ENCODE results near the gene VPS37C.

DNA sequence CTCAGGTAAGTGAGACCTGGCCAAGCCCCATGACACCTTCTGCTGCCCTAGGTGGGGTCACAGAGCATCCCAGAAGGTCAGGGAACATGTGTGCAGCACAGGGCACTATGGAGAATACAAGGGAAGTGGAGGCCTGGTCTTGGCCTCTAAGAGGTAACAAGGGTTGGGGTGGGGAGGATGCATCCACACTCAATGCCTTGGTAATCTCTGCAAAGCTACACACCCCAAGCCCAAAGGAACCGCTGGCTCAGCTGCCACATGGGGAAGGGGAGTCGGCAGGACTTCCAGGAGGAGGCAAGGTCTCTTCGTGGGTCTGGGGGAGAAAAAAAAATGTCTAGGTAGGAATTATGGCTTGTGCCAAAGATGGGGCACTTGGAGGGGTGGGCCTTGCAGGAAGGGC lies 41.7 kb downstream of the VPS37C start:
- TF ChIP-seq, protein P1, sequence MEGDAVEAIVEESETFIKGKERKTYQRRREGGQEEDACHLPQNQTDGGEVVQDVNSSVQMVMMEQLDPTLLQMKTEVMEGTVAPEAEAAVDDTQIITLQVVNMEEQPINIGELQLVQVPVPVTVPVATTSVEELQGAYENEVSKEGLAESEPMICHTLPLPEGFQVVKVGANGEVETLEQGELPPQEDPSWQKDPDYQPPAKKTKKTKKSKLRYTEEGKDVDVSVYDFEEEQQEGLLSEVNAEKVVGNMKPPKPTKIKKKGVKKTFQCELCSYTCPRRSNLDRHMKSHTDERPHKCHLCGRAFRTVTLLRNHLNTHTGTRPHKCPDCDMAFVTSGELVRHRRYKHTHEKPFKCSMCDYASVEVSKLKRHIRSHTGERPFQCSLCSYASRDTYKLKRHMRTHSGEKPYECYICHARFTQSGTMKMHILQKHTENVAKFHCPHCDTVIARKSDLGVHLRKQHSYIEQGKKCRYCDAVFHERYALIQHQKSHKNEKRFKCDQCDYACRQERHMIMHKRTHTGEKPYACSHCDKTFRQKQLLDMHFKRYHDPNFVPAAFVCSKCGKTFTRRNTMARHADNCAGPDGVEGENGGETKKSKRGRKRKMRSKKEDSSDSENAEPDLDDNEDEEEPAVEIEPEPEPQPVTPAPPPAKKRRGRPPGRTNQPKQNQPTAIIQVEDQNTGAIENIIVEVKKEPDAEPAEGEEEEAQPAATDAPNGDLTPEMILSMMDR (IDR thresholded peaks at IDR 0.05), result no peak
- no peak for TF ChIP-seq POLR2A (IDR thresholded peaks at IDR 0.05)
- TF ChIP-seq POLR2AphosphoS5 (IDR thresholded peaks at IDR 0.05), result no peak

All from breast epithelium (tissue), 3 donors.